SKM-1 treated with dmso at 0.1 percent for 144 hours (cell line): ENCODE measurements around the gene CASP10.

ENCODE experiments used
- DNase-seq: peaks from one replicate; lab custom pipeline; 2025; ENCODE audit not compliant: unreplicated experiment; lab: John Stamatoyannopoulos, UW

CASP10 gene

DNA sequence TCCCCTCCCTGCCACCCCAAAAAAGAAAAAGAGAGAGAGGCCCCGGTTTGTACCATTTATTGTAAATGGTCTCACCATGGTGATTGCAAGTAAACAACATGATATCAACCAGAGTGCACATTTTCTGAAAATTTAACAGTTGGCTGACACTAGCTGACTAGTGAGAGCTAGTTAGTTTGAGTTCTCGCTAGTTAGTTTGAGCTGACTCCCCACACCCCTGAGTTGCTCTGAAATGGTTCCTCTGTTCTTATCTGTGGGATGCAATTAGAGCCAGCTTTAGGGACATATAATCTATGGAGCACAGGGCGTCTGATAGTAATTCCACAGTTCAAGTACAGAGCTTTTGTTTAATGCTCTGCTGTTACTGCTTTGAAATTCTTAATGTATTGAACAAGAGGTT is 13.1 kb downstream of the CASP10 start:
- DNase-seq = no peak

DNA sequence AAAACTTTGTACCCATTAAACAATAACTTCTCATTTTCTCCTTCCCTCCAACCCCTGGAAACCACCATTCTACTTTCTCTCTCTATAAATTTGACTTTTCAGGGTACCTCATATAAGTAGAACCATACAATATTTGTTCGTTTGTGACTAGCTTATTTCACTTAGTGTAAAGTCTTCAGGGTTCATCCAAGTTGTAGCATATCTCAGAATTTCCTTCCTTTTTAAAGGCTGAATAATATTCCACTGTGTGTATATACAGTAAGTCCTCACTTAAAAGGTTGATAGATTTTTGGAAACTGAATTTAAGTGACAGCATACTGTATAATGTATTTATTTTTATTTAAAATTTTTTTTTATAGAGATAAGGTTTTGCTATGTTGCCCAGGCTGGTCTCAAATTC is 13.9 kb downstream of the CASP10 start:
- no peak for DNase-seq

- DNase-seq = no peak
Measured at GRCh38 chr2:201197781-201198180, 14.8 kb downstream of the CASP10 start.

GRCh38 chr2:201199847-201200246 is 16.9 kb downstream of the CASP10 start:
- no peak for DNase-seq

GRCh38 chr2:201200345-201200744 is 17.4 kb downstream of the CASP10 start:
- no peak for DNase-seq

GRCh38 chr2:201201371-201201770 is 18.4 kb downstream of the CASP10 start:
- DNase-seq = no peak

DNA sequence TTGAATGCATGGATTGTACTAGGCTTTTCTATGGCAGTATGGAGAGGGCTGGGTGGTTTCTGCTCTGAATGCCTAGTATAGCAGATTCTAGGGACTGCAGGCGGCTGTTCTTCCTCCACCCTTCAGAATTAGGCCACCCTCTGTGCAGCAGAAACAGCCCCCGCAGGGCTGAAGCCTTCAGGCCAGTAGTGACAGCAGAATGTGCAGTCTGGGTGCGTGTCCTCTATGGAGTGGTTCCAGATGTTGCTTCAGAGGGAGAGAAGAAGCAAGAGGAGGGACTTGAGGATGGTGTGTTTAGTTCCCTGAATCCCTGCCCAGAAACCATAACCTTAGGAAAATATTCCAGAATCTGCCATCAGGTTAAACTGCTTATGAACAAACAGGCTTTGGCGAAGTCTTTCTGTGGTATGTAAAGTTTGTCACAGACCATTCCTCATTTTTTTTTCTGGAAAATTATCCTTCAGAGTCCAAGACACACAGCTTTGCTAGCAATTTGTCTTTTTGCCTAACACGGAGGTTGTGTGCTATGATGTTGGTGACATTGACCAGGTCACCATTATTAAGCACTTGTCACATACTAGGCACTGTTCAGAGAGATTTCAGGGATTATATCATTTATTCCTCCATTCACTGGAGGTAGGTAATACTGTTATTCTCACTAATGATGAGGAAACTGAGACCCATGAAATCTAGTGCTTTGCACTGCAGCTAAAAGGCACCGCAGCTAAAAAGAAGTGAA is 21.1 kb downstream of the CASP10 start:
- no peak for DNase-seq

GRCh38 chr2:201204655-201205514 is 21.9 kb downstream of the CASP10 start:
- DNase-seq = no peak

- DNase-seq = no peak
Measured at GRCh38 chr2:201205515-201205849, 22.5 kb downstream of the CASP10 start.

GRCh38 chr2:201208563-201209252 is 25.8 kb downstream of the CASP10 start:
- peak; percentile 81 for DNase-seq

DNA sequence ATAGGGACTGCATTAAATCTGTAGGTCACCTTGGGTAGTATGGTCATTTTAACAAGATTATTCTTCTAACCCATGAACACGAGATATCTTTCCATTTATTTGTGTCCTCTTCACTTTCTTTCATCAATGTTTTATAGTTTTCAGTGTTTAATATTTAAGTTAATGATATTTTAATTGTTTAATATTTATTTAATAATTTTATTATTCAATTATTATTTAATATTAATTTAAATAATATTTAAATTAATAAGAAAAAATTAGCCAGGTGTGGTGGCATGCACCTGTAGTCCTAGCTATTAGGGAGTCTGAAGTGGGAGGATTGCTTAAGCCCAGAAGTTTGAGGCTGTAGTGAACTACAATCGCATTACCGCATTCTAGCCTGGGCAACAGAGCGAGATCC is 33.0 kb downstream of the CASP10 start:
- DNase-seq = no peak

DNA sequence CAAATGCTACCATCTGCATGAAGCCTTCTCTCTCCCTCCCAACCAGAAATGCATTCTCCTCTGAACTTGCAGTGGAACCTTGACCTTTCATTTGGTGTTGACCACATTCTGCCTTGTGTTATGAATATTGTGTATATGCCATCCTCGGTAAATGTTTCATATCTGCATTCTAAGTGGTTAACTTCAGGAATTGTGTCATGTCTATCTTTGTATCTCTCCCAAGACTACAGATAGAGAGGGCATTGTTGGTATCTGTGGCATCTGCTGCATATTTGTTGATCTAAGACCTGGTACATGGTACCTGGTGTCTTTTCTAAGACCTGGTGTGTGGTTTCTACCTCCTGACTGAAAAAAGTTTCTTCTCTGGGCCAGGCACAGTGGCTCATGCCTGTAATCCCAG is 34.0 kb downstream of the CASP10 start:
- no peak for DNase-seq

GRCh38 chr2:201218780-201219179 is 35.8 kb downstream of the CASP10 start:
- DNase-seq = no peak

GRCh38 chr2:201219328-201220096 is 36.6 kb downstream of the CASP10 start:
- DNase-seq = no peak

GRCh38 chr2:201220102-201220570 is 37.2 kb downstream of the CASP10 start:
- no peak for DNase-seq

DNA sequence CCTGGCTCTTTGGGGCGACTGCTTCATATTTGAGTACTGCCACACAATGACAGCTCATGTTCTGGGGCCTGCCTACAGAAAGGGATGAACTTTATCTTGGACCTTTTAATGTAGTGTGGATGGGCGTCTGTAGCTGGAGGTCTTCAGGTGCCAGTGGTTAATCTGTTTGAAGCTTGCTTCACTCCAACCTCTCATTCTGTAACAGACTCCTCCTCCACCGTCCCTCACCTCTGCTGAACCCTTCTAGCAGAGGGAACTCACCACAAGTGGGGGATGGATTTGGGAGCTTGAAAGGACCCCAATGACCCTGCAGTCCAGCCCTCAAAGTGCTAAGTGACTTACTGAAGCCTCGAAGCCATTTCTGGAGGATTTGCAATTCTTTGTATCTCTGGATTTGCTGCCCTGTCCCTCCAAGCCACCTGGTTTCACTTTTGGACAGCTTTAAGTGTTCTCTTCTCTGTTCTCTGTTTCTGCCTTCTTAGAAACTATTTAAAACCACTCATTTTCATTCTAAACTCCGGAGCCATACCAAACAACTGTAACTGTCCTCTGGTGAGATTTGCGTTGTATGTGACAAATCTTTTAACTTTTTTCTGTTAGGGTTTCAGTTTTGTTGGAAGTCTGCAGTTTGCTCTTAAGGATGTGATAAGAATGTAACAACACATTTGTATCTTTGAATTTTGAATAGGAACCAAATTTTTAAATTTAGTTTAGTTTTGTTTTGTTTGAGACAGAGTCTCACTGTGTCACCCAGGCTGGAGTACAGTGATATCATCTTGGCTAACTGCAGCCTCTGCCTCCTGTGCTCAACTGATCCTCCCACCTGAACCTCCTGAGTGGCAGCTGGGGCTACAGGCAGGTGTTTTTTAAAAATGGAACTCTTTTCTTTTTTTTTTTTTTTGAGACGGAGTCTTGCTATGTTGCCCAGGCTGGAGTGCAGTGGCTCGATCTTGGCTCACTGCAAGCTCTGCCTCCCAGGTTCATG is 40.4 kb downstream of the CASP10 start:
- DNase-seq = no peak

GRCh38 chr2:201228271-201228911 is 45.5 kb downstream of the CASP10 start:
- no peak for DNase-seq

GRCh38 chr2:201228912-201229290 is 46.0 kb downstream of the CASP10 start:
- DNase-seq = no peak

DNA sequence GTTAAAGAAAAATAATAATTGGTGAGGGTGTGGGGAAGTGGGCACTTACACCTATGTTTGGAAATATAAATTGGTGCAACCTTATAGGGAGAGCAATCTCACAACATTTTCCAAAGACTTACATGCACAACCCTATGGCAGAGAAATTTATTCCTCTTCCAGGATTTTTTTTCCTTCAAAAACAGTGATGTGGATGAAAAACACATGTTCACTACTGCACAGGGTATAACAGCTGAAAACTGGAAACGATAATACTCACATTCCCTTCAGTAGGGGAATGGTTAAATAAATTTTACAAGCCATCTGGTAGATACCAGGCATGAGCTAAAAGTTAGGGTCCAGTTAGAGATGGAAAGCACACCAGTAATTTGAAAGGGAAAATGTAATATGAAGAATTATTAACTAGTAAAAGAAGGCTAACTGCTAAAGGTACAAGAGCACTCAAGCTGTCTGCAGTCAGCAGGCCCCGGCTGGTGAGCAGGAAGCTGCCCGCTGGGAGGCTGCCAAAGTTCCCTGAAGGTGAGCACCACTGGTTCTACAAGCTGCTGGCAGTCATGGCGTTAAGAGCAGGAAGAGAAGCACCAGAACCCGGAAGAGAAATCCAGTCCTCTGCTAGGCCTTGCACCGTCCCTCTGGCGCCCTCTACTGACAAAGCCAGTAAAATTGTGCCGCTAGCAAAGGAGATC is 49.0 kb downstream of the CASP10 start:
- peak; percentile 98 for DNase-seq
